ES-I3 (cell line): Measurements from ENCODE around the gene PLCL1.

Experiments
- H3K36me3 ChIP-seq: 2 replicates; pipeline ENCODE4 v1.6.1; 2013; ENCODE audit warnings: mild to moderate bottlenecking, low read length, control low read depth, moderate library complexity; ENCODE audit not compliant: insufficient read depth
- H3K4me1 ChIP-seq: 2 replicates; pipeline ENCODE4 v1.6.1; 2013; ENCODE audit warnings: mild to moderate bottlenecking, control low read depth, low read length; ENCODE audit not compliant: insufficient read depth
- H3K9ac ChIP-seq: 2 replicates; pipeline ENCODE4 v1.6.1; 2013; ENCODE audit warnings: low read depth, mild to moderate bottlenecking, low read length, moderate library complexity
- H3K9me3 ChIP-seq: 2 replicates; pipeline ENCODE4 v1.6.1; 2013; ENCODE audit warnings: mild to moderate bottlenecking, low read length, moderate library complexity; ENCODE audit not compliant: control insufficient read depth, insufficient read depth

PLCL1 gene

GRCh38 chr2:197876524-197876923, 72.1 kb downstream of the PLCL1 start:
- H3K36me3 ChIP-seq: no peaks in the 10 kb centered on the region
- H3K9me3 ChIP-seq: no peaks in the 10 kb centered on the region
- peaks cover 21% of the 10 kb centered on the region for H3K4me1 ChIP-seq
- no peak overlapping the region for H3K9ac ChIP-seq

GRCh38 chr2:197877038-197877437, 72.6 kb downstream of the PLCL1 start:
- H3K9me3 ChIP-seq: no peaks in the 10 kb centered on the region
- H3K36me3 ChIP-seq: no peaks in the 10 kb centered on the region
- H3K9ac ChIP-seq: no peak overlapping the region
- peaks cover 16% of the 10 kb centered on the region for H3K4me1 ChIP-seq

GRCh38 chr2:197878792-197879191, 74.4 kb downstream of the PLCL1 start:
- no peak overlapping the region for H3K9ac ChIP-seq

GRCh38 chr2:197879812-197880408, 75.5 kb downstream of the PLCL1 start:
- no peak overlapping the region for H3K9ac ChIP-seq
- no peaks in the 10 kb centered on the region for H3K9me3 ChIP-seq
- H3K36me3 ChIP-seq: no peaks in the 10 kb centered on the region
- peaks cover 6% of the 10 kb centered on the region for H3K4me1 ChIP-seq

More at GRCh38 chr2:197878792-197879191, 74.4 kb downstream of the PLCL1 start:
- no peaks in the 10 kb centered on the region for H3K36me3 ChIP-seq
- no peaks in the 10 kb centered on the region for H3K9me3 ChIP-seq
- H3K4me1 ChIP-seq: peaks cover 8% of the 10 kb centered on the region

GRCh38 chr2:197883354-197884032, 79.1 kb downstream of the PLCL1 start:
- peaks cover 9% of the 10 kb centered on the region for H3K4me1 ChIP-seq
- H3K9me3 ChIP-seq: no peaks in the 10 kb centered on the region
- no peaks in the 10 kb centered on the region for H3K36me3 ChIP-seq
- no peak overlapping the region for H3K9ac ChIP-seq

GRCh38 chr2:197884252-197884651, 79.9 kb downstream of the PLCL1 start:
- Histone ChIP-seq H3K9me3 (no peaks in the 10 kb centered on the region), H3K36me3 (no peaks in the 10 kb centered on the region), H3K9ac (no peak overlapping the region)

GRCh38 chr2:197885126-197885525, 80.7 kb downstream of the PLCL1 start:
- no peaks in the 10 kb centered on the region for H3K36me3 ChIP-seq
- H3K4me1 ChIP-seq: peaks cover 3% of the 10 kb centered on the region; the same call in 1 of the 2 replicates
- no peak overlapping the region for H3K9ac ChIP-seq
- H3K9me3 ChIP-seq: no peaks in the 10 kb centered on the region

More at GRCh38 chr2:197884252-197884651, 79.9 kb downstream of the PLCL1 start:
- 0 out of 2 replicates have a peak, but pooled peaks cover 3% of the 10 kb centered on the region for H3K4me1 ChIP-seq

- peaks cover 3% of the 10 kb centered on the region; the same call in 1 of the 2 replicates for H3K4me1 ChIP-seq
- H3K9me3 ChIP-seq: no peaks in the 10 kb centered on the region
- H3K9ac ChIP-seq: no peak overlapping the region
- no peaks in the 10 kb centered on the region for H3K36me3 ChIP-seq
These were observed 81.2 kb downstream of the PLCL1 start for GRCh38 chr2:197885587-197885986.

- Histone ChIP-seq H3K9me3 (no peaks in the 10 kb centered on the region), H3K9ac (no peak overlapping the region), H3K36me3 (no peaks in the 10 kb centered on the region), H3K4me1 (peaks cover 12% of the 10 kb centered on the region)
These were observed 83.9 kb downstream of the PLCL1 start for GRCh38 chr2:197888321-197888720.

GRCh38 chr2:197889041-197889440, 84.6 kb downstream of the PLCL1 start:
- H3K4me1 ChIP-seq: peaks cover 12% of the 10 kb centered on the region
- H3K36me3 ChIP-seq: no peaks in the 10 kb centered on the region
- no peak overlapping the region for H3K9ac ChIP-seq
- no peaks in the 10 kb centered on the region for H3K9me3 ChIP-seq

GRCh38 chr2:197890168-197890567, 85.8 kb downstream of the PLCL1 start:
- no peak overlapping the region for H3K9ac ChIP-seq
- H3K4me1 ChIP-seq: peaks cover 12% of the 10 kb centered on the region
- H3K36me3 ChIP-seq: no peaks in the 10 kb centered on the region

GRCh38 chr2:197891897-197892442, 87.6 kb downstream of the PLCL1 start:
- Histone ChIP-seq H3K4me1 (peaks cover 12% of the 10 kb centered on the region), H3K9ac (no peak overlapping the region), H3K9me3 (no peaks in the 10 kb centered on the region), H3K36me3 (no peaks in the 10 kb centered on the region)

More at GRCh38 chr2:197890168-197890567, 85.8 kb downstream of the PLCL1 start:
- H3K9me3 ChIP-seq: no peaks in the 10 kb centered on the region

- H3K36me3 ChIP-seq: no peaks in the 10 kb centered on the region
- H3K4me1 ChIP-seq: peaks cover 9% of the 10 kb centered on the region
- no peaks in the 10 kb centered on the region for H3K9me3 ChIP-seq
- no peak overlapping the region for H3K9ac ChIP-seq
These were observed 89.2 kb downstream of the PLCL1 start for GRCh38 chr2:197893403-197894177.

- no peaks in the 10 kb centered on the region for H3K36me3 ChIP-seq
- H3K9me3 ChIP-seq: no peaks in the 10 kb centered on the region
- H3K9ac ChIP-seq: no peak overlapping the region
- peaks cover 9% of the 10 kb centered on the region for H3K4me1 ChIP-seq
These were observed 90.4 kb downstream of the PLCL1 start for GRCh38 chr2:197894751-197895274.
